Activated B cell treated with CpG ODN at 0.5 μM for 24 hours (primary cell): ENCODE measurements around the gene PRKAR2A. TPM values are rescaled to one million over a fixed set of nuclear protein-coding genes. Genes with fewer than 3 reads are reported as not detected.

Experiments used
- ATAC-seq: fragments of 200-7000 bp; cut with Tn5 transposase; one replicate; pipeline ENCODE4 v1.10.0; 2021; ENCODE audit warnings: low read depth, mild to moderate bottlenecking, moderate library complexity
- CTCF ChIA-PET: fragments of 350-600 bp; sonication (Branson Sonifier 250); formaldehyde crosslinking; loops from one replicate; lab custom pipeline; 2021; ENCODE audit warnings: antibody characterized with exemption; lab: Charles Lee
- POLR2A ChIA-PET: fragments of 350-600 bp; sonication (Branson Sonifier 250); formaldehyde crosslinking; loops from one replicate; lab custom pipeline; 2021; ENCODE audit warnings: antibody characterized with exemption; lab: Charles Lee
- DNase-seq: peaks from one replicate; pipeline ENCODE4 v3.0.0; 2022
- H3K27ac Mint-ChIP-seq: one replicate; pipeline ENCODE4 v1.8.0; 2020; ENCODE audit warnings: mixed read lengths
- H3K27me3 Mint-ChIP-seq: one replicate; pipeline ENCODE4 v1.8.0; 2021; ENCODE audit warnings: mixed read lengths
- H3K36me3 Mint-ChIP-seq: one replicate; pipeline ENCODE4 v1.8.0; 2021; ENCODE audit warnings: low read depth, mixed read lengths
- H3K4me1 Mint-ChIP-seq: one replicate; pipeline ENCODE4 v1.8.0; 2021; ENCODE audit warnings: mixed read lengths
- H3K4me3 Mint-ChIP-seq: one replicate; pipeline ENCODE4 v1.8.0; 2020; ENCODE audit warnings: mild to moderate bottlenecking, mixed read lengths
- H3K9me3 Mint-ChIP-seq: one replicate; pipeline ENCODE4 v1.8.0; 2020; ENCODE audit warnings: mixed read lengths
- intact Hi-C: fragments of 100-400 bp; cut with micrococcal nuclease; formaldehyde crosslinking; loops from one replicate; pipeline ENCODE4 v1.15.1; 2024
- total RNA-seq: library from RNA; stranded (reverse); gene quantifications from 2 replicates; pipeline ENCODE4 v1.2.3, GENCODE V29; 2022
- TF ChIP-seq, protein P1 (sequence below): fragments of 200-600 bp; IDR thresholded peaks from one replicate; pipeline ENCODE4 v1.8.0; 2022; ENCODE audit warnings: antibody characterized with exemption, mild to moderate bottlenecking

The PRKAR2A gene
- total RNA-seq, 1 donor from 2014 or later, result 28.0 TPM

DNA sequence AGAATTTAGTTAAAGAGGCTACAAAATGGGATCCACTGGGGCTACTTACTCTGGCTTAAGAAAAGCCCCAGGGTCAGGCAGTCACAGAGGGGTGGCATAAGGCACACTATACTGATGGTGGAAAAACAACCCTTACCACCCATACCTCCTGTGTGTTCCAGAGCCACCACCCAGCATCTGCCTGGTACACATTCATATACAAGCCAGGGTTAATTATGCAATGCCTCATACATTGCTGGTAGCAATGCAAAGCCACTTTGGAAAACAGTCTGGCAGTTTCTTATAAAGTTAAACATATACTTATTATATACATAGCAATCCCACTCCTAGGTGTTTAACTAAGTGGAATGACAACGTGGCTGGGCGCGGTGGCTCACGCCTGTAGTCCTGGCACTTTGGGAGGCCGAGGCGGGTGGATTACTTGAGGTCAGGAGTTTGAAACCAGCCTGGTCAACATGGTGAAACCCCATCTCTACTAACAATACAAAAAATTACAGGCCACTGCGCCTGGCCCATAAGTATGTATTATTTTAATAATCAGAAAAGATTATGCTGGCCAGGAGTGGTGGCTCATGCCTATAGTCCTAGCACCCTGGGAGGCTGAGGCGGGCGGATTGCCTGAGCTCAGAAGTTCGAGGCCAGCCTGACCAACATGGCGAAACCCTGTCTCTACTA, 146.8 kb downstream of the PRKAR2A start:
- H3K4me1 Mint-ChIP-seq, result peaks cover 18% of the 10 kb centered on the region
- H3K4me3 Mint-ChIP-seq, result no peak overlapping the region
- no peaks in the 10 kb centered on the region for H3K27me3 Mint-ChIP-seq
- H3K9me3 Mint-ChIP-seq, result no peaks in the 10 kb centered on the region
- CTCF ChIA-PET, result no interaction called here
- POLR2A ChIA-PET, result interaction anchor here (0.6 kb wide), 1 partner anchor 823 kb away, joined by 8 read pairs; no protein-coding TSS in a partner anchor
- no peak overlapping the region for H3K27ac Mint-ChIP-seq
- intact Hi-C loops, result no loop called here
- DNase-seq, result no peak
- no peak for ATAC-seq
- H3K36me3 Mint-ChIP-seq, result peaks cover 40% of the 10 kb centered on the region
- TF ChIP-seq, protein P1, sequence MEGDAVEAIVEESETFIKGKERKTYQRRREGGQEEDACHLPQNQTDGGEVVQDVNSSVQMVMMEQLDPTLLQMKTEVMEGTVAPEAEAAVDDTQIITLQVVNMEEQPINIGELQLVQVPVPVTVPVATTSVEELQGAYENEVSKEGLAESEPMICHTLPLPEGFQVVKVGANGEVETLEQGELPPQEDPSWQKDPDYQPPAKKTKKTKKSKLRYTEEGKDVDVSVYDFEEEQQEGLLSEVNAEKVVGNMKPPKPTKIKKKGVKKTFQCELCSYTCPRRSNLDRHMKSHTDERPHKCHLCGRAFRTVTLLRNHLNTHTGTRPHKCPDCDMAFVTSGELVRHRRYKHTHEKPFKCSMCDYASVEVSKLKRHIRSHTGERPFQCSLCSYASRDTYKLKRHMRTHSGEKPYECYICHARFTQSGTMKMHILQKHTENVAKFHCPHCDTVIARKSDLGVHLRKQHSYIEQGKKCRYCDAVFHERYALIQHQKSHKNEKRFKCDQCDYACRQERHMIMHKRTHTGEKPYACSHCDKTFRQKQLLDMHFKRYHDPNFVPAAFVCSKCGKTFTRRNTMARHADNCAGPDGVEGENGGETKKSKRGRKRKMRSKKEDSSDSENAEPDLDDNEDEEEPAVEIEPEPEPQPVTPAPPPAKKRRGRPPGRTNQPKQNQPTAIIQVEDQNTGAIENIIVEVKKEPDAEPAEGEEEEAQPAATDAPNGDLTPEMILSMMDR, result no peak

DNA sequence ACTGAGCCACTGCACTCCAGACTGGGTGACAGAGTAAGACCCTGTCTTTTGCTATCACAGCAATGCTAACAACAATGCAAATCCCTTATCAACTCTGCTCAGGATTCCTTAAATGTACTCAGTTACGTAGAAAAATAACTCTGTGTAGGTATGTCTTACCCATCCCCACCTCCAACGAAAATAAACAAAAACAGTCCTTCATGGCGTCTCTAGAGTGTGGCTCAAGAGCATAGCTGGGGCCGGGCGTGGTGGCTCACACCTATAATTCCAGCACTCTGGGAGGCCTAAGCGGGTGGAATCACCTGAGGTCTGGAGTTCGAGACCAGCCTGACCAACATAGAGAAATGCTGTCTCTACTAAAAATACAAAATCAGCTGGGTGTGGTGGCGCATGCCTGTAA, 148.8 kb downstream of the PRKAR2A start:
- no peak for ATAC-seq
- POLR2A ChIA-PET, result no interaction called here
- H3K4me1 Mint-ChIP-seq, result peaks cover 15% of the 10 kb centered on the region
- intact Hi-C loops, result no loop called here
- no peaks in the 10 kb centered on the region for H3K9me3 Mint-ChIP-seq
- CTCF ChIA-PET, result interaction anchor here (1.0 to 1.5 kb wide), 2 partner anchors 11 to 13 kb away, joined by 3 read pairs; partner anchors contain the start of gene NCKIPSD
- H3K36me3 Mint-ChIP-seq, result peaks cover 45% of the 10 kb centered on the region
- no peak overlapping the region for H3K4me3 Mint-ChIP-seq
- no peak for DNase-seq
- no peaks in the 10 kb centered on the region for H3K27me3 Mint-ChIP-seq
- no peak overlapping the region for H3K27ac Mint-ChIP-seq
- TF ChIP-seq, protein P1, result no peak

DNA sequence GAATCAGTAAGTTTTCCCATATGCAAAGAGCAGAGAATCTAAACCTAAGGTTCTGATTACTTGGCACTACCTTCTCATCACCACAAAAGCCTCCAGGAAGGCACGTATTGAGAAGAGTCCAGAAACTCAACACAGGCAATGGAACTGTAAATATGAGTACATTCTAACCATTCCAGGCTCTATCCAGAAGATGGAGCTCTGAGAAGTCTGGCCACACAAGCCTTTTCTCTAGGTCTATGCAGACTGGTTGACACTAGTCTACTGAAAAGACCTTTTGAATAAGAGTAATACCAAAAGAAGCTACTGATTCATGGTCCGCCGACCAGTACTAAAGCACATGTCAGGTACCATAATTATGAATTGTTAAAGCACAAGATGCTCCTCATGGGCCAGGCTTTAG, 149.7 kb downstream of the PRKAR2A start:
- H3K9me3 Mint-ChIP-seq, result no peaks in the 10 kb centered on the region
- ChIA-PET CTCF (interaction anchor here (1.0 to 1.6 kb wide), 3 partner anchors 10 to 63 kb away, joined by 3 read pairs; partner anchors contain the start of genes NCKIPSD and SLC26A6), POLR2A (no interaction called here)
- H3K36me3 Mint-ChIP-seq, result peaks cover 53% of the 10 kb centered on the region
- peaks cover 15% of the 10 kb centered on the region for H3K4me1 Mint-ChIP-seq
- DNase-seq (no peak), ATAC-seq (no peak)
- intact Hi-C loops, result no loop called here
- no peak overlapping the region for H3K4me3 Mint-ChIP-seq
- H3K27ac Mint-ChIP-seq, result no peak overlapping the region
- TF ChIP-seq, protein P1, result no peak
- no peaks in the 10 kb centered on the region for H3K27me3 Mint-ChIP-seq

DNA sequence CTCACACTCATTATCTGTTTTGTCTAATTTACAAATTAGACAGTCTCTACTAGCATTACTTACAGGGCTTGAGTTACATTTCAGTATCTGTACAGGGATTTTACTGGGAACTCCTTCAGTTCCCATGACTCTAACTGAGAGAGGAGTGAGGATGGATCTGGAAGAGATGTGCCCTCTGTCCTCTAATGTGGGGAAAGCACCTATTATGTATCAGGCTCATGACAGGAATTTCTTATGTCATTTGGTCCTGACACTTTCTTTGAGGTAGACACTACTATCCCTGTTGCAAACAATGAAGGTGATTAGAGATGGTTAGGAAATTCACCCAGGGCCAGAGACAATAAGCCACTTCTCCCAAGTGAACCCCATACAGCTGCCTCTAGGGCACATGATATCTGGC, 151.1 kb downstream of the PRKAR2A start:
- ChIA-PET POLR2A (no interaction called here), CTCF (no interaction called here)
- Mint-ChIP-seq H3K9me3 (no peaks in the 10 kb centered on the region), H3K27ac (no peak overlapping the region), H3K36me3 (peaks cover 55% of the 10 kb centered on the region), H3K27me3 (no peaks in the 10 kb centered on the region), H3K4me3 (no peak overlapping the region), H3K4me1 (peaks cover 9% of the 10 kb centered on the region)
- intact Hi-C loops, result no loop called here
- no peak for ATAC-seq
- DNase-seq, result no peak
- TF ChIP-seq, protein P1, result no peak

Other genes with a start within 250 kb of the PRKAR2A start
- 117 and 118 TPM in 2 replicates for gene UQCRC1, start 238.2 kb downstream of the PRKAR2A start, total RNA-seq
- not detected in 2 replicates for gene TMEM89, start 226.1 kb downstream of the PRKAR2A start, total RNA-seq
- 12.4 and 21.5 TPM in 2 replicates for gene SLC26A6, start 212.4 kb downstream of the PRKAR2A start, total RNA-seq
- 1.5 and 2.3 TPM in 2 replicates for gene CELSR3, start 185.0 kb downstream of the PRKAR2A start, total RNA-seq
- gene NCKIPSD, start 162.0 kb downstream of the PRKAR2A start, total RNA-seq, result 9.2 and 9.7 TPM in 2 replicates
- gene IP6K2, start 130.7 kb downstream of the PRKAR2A start, total RNA-seq, result 83.2 and 94.1 TPM in 2 replicates
- 9.9 and 11.0 TPM in 2 replicates for gene SLC25A20, start 51.0 kb upstream of the PRKAR2A start, total RNA-seq
- 96.6 and 112 TPM in 2 replicates for gene ARIH2, start 71.0 kb upstream of the PRKAR2A start, total RNA-seq
- 26.0 and 34.4 TPM in 2 replicates for gene P4HTM, start 142.4 kb upstream of the PRKAR2A start, total RNA-seq
- gene WDR6, start 159.5 kb upstream of the PRKAR2A start, total RNA-seq, result 205 and 250 TPM in 2 replicates
- 36.7 and 38.3 TPM in 2 replicates for gene DALRD3, start 170.7 kb upstream of the PRKAR2A start, total RNA-seq
- gene NDUFAF3, start 174.2 kb upstream of the PRKAR2A start, total RNA-seq, result 86.3 and 86.5 TPM in 2 replicates
- 387 and 414 TPM in 2 replicates for gene IMPDH2, start 181.5 kb upstream of the PRKAR2A start, total RNA-seq
- 142 and 155 TPM in 2 replicates for gene QRICH1, start 246.2 kb upstream of the PRKAR2A start, total RNA-seq